Immature natural killer cell (primary cell): ENCODE measurements around the gene DENND10. TPM values are rescaled to one million over a fixed set of nuclear protein-coding genes. Genes with fewer than 3 reads are reported as not detected.
"Not testable (repeated sequence)": the region's sequence is repeated elsewhere in the genome, so short reads cannot be mapped to it uniquely, and the experiment has no call there.

Experiments used
- DNase-seq, 3 donors: peaks; one replicate each; pipeline ENCODE4 v3.0.0; 2022; ENCODE audit warnings: mixed read lengths in 1 of 3
- H3K27ac Mint-ChIP-seq, 6 donors: one replicate each; pipeline ENCODE4 v1.8.0; 2020; ENCODE audit warnings: mixed read lengths in 6 of 6, mild to moderate bottlenecking in 5 of 6, inconsistent platforms in 4 of 6, moderate library complexity in 3 of 6
- H3K27me3 Mint-ChIP-seq, 3 donors: one replicate each; pipeline ENCODE4 v1.8.0; 2020 to 2021; ENCODE audit warnings: low read depth in 3 of 3, mild to moderate bottlenecking in 3 of 3, mixed read lengths in 3 of 3, moderate library complexity in 3 of 3, inconsistent platforms in 1 of 3
- H3K36me3 Mint-ChIP-seq, 3 donors: one replicate each; pipeline ENCODE4 v1.8.0; 2020; ENCODE audit warnings: mixed read lengths in 3 of 3, inconsistent platforms in 2 of 3, mild to moderate bottlenecking in 2 of 3
- H3K4me1 Mint-ChIP-seq, 2 donors: one replicate each; pipeline ENCODE4 v1.8.0; 2020; ENCODE audit warnings: inconsistent platforms in 2 of 2, mild to moderate bottlenecking in 2 of 2, mixed read lengths in 2 of 2, moderate library complexity in 1 of 2
- H3K4me3 Mint-ChIP-seq, 5 donors: one replicate each; pipeline ENCODE4 v1.8.0; 2020; ENCODE audit warnings: mild to moderate bottlenecking in 5 of 5, mixed read lengths in 5 of 5, inconsistent platforms in 3 of 5, moderate library complexity in 3 of 5
- H3K9me3 Mint-ChIP-seq, 6 donors: one replicate each; pipeline ENCODE4 v1.8.0; 2020; ENCODE audit warnings: mild to moderate bottlenecking in 6 of 6, mixed read lengths in 6 of 6, inconsistent platforms in 4 of 6, moderate library complexity in 3 of 6
- polyA plus RNA-seq, 3 donors: library from polyadenylated mRNA; unstranded; fragments of 300-500 nt; fragmentation: Illumina TruSeq; gene quantifications; one replicate each; pipeline ENCODE4 v1.2.3, GENCODE V29; 2021

The DENND10 gene
- polyA plus RNA-seq, 3 donors from 2014 or later = 26.2 to 37.4 (median 36.9) TPM

DNA sequence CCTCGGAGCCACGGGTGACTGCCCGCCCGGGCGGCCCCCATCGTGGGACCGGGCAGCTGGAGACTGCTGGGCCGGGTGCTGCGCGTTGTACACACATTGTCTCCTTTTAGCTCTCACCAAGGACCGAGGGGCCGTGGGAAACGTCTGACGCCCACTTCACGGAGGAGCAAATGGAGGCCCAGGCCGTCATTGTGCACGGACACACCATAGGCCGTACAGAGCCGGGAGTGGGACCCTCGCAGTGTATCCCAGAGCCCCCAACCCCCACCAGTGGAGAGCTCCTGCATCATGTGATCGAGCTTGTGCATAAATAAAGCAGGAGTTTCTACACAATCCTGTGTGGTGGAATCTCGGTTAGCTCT, 722 bp downstream of the DENND10 start:
- DNase-seq = no peak
- Mint-ChIP-seq H3K27ac (peak overlapping the region in 4 of 6 donors; percentile 16 to 78 (median 76)), H3K9me3 (no peaks in the 10 kb centered on the region), H3K4me3 (peak overlapping the region; percentile 64 to 83 (median 75)), H3K36me3 (peaks cover 0 to 6% (median 4%) of the 10 kb centered on the region in 3 donors), H3K27me3 (peaks cover 0 to 4% (median 3%) of the 10 kb centered on the region in 3 donors), H3K4me1 (peaks cover 24 to 31% of the 10 kb centered on the region in 2 donors)

DNA sequence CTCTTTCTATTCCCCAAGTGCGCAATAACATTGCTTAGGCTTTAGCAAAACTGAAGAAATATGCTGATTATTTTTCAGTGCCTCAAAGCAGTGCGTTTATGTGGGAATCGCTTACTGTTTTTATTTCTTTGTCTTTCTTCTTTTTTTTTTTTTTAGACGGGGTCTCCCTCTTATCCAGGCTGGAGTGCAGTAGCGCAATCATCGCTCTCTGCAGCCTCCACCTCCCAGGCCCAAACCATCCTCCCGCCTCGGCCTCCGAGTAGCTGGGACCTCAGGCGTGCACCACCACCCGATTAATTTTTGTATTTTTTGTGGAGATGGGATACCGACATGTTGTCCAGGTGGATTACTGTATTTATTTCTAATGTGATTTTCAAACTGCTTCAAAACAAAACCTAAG, 1.2 kb downstream of the DENND10 start:
- DNase-seq = no peak
- H3K4me1 Mint-ChIP-seq = peaks cover 23 to 31% of the 10 kb centered on the region in 2 donors
- peaks cover 0 to 4% (median 3%) of the 10 kb centered on the region in 3 donors for H3K27me3 Mint-ChIP-seq
- H3K4me3 Mint-ChIP-seq = peak overlapping the region; percentile 64 to 83 (median 75)
- H3K27ac Mint-ChIP-seq = peak overlapping the region in 5 of 6 donors; percentile 27 to 77 (median 55)
- no peaks in the 10 kb centered on the region for H3K9me3 Mint-ChIP-seq
- H3K36me3 Mint-ChIP-seq = peaks cover 0 to 8% (median 6%) of the 10 kb centered on the region in 3 donors

DNA sequence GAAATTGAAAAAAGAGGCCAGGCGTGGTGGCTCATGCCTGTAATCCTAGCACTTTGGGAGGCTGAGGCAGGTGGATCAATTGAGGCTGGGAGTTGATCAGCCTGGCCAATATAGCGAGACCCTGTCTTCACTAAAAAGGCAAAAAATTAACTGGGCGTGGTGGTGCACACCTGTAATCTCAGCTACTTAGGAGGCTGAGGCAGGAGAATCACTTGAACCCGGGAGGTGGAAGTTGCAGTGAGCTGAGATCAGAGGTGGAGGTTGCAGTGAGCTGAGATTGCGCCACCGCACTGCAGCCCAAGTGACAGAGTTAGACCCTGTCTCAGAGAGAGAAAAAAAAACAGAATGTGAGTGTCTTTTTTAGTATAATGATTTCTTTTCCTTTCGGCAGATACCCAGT, 2.0 kb downstream of the DENND10 start:
- not testable (repeated sequence) for H3K36me3 Mint-ChIP-seq, DNase-seq, H3K27me3 Mint-ChIP-seq, H3K9me3 Mint-ChIP-seq
- Mint-ChIP-seq H3K27ac (peak overlapping the region in 2 of 6 donors; percentile 27 to 77), H3K4me1 (peaks cover 16 to 23% of the 10 kb centered on the region in 2 donors), H3K4me3 (peak overlapping the region; percentile 9 to 83 (median 24))

DNA sequence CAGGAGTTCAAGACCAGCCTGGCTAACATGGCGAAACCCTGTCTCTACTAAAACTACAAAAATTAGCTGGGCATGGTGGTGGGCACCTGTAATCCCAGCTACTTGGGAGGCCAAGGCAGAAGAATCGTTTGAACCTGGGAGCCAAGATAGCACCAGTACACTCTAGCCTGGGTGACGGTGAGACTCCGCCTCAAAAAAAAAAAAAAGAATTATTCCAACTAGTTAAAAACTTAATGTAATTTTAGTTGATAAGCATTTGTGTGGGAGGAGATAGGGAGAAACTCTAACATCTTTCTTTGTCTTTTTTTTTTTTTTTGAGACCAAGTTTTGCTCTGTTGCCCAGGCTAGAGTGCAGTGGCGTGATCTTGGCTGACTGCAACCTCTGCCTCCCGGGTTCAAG, 3.2 kb downstream of the DENND10 start:
- peaks cover 12 to 14% of the 10 kb centered on the region in 2 donors for H3K4me1 Mint-ChIP-seq
- H3K4me3 Mint-ChIP-seq, H3K27me3 Mint-ChIP-seq, DNase-seq, H3K9me3 Mint-ChIP-seq, H3K27ac Mint-ChIP-seq: not testable (repeated sequence)
- peaks cover 5 to 12% (median 9%) of the 10 kb centered on the region in 3 donors for H3K36me3 Mint-ChIP-seq

DNA sequence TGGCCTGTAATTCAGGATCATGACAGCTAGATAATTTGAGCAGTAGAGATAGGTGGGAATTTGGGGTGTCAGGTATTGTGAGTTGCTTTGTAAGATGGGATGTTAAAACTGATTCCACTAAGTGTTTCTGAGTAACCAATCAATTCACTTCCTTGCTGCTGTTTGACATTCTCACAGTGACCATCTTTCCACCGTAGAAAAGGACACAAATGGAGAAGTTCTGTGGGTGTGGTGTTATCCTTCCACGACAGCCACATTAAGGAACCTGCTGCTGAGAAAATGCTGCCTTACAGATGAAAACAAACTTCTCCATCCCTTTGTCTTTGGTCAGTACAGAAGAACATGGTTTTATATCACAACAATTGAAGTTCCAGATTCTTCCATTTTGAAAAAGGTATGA, 3.9 kb downstream of the DENND10 start:
- Mint-ChIP-seq H3K36me3 (peaks cover 7 to 13% (median 9%) of the 10 kb centered on the region in 3 donors), H3K4me1 (peaks cover 12 to 14% of the 10 kb centered on the region in 2 donors)
- DNase-seq, H3K9me3 Mint-ChIP-seq, H3K27ac Mint-ChIP-seq, H3K27me3 Mint-ChIP-seq, H3K4me3 Mint-ChIP-seq: not testable (repeated sequence)

DNA sequence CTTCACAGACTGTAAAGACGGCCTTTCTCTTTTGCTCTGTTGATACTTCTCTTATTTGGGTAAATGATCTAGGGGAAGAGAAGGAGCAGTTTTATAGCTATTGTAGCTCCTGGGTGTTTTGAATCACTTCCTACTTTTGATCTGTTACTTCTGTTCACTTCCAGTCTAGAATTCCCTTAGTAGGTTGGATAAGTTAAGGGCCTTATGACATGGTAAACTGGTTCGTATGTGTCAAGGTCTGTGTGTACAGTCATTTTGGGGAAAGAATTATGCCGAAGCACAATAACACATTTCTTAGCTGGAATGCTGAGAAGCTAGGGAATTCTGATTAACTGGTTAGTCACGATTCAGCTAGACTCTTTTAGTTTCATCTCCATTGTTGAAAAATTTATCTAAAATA, 8.1 kb downstream of the DENND10 start:
- Mint-ChIP-seq H3K9me3 (no peaks in the 10 kb centered on the region), H3K27ac (no peak overlapping the region), H3K27me3 (no peaks in the 10 kb centered on the region), H3K4me3 (no peak overlapping the region), H3K4me1 (no peaks in the 10 kb centered on the region), H3K36me3 (peaks cover 9 to 26% (median 14%) of the 10 kb centered on the region in 3 donors)
- no peak for DNase-seq

DNA sequence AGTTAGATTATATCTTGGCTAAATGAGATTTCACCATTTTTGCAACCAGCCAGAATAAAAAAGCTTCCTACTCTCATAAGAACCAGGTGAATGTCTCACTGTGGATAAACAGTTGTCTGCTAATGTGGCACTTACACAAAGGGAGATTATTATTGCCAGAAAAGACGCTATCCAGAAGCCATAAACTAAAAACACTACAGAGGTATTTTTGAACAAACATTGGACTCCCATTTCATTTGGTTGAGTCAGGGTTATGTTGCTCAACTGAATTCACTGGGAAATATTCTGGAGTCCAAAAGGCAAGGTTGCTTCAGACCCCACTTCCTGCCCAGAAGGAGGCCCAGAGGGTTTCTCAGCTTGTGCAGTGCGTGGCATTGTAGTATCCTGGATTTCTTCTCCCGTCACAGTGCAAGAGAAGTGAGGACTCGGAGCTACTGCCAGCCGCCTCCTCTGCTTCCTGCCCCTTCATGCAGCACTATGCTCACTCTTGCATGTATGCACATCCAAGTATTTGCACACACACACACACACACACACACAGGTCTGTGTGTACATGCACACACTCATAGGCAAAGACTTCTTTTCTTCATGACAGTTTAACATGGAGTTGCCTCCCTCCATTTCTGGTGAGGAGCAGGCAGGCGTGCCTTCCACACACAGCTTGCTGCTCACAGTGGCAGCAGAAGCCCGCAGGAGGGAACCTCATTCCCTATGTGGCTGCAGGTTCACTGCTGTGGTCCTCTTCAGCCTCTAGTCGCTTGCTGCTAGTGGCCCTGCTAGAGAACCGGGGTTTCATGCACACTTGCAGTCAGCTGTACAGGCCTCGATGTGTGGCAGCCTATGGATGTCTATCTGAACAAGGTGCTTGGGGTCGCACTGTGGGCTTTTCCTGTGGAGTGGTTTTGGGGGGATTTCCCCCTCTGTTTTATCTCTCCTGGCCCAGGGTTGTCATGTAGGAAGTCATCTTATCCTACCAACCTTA, 10.1 kb downstream of the DENND10 start:
- peak overlapping the region in 1 of 6 donors; percentile 51 for H3K27ac Mint-ChIP-seq
- H3K4me1 Mint-ChIP-seq = no peaks in the 10 kb centered on the region
- H3K4me3 Mint-ChIP-seq = no peak overlapping the region
- H3K36me3 Mint-ChIP-seq = peaks cover 14 to 24% (median 14%) of the 10 kb centered on the region in 3 donors
- no peak for DNase-seq
- no peaks in the 10 kb centered on the region for H3K9me3 Mint-ChIP-seq
- H3K27me3 Mint-ChIP-seq = no peaks in the 10 kb centered on the region

DNA sequence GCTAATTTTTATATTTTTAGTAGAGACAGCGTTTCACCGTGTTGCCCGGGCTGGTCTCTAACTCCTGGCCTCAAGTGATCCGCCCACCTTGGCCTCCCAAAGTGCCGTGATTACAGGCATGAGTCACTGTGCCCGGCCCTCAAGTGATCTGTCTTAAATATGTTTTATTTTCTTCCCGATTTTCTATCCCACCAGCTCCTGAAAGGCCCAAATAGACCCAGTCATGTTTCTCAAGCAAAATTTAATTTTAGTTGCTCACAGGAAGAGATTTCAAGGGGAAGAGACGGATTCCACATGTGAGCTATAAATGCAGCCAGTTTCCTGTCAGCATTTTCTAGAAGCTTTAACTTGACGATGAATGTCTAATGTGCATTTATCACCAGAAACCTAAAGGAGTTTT, 12.0 kb downstream of the DENND10 start:
- H3K27ac Mint-ChIP-seq = no peak overlapping the region
- DNase-seq = no peak
- H3K4me3 Mint-ChIP-seq = no peak overlapping the region
- H3K27me3 Mint-ChIP-seq = no peaks in the 10 kb centered on the region
- no peaks in the 10 kb centered on the region for H3K9me3 Mint-ChIP-seq
- peaks cover 13 to 16% of the 10 kb centered on the region in 2 donors for H3K4me1 Mint-ChIP-seq
- H3K36me3 Mint-ChIP-seq = peaks cover 7 to 20% (median 14%) of the 10 kb centered on the region in 3 donors

DNA sequence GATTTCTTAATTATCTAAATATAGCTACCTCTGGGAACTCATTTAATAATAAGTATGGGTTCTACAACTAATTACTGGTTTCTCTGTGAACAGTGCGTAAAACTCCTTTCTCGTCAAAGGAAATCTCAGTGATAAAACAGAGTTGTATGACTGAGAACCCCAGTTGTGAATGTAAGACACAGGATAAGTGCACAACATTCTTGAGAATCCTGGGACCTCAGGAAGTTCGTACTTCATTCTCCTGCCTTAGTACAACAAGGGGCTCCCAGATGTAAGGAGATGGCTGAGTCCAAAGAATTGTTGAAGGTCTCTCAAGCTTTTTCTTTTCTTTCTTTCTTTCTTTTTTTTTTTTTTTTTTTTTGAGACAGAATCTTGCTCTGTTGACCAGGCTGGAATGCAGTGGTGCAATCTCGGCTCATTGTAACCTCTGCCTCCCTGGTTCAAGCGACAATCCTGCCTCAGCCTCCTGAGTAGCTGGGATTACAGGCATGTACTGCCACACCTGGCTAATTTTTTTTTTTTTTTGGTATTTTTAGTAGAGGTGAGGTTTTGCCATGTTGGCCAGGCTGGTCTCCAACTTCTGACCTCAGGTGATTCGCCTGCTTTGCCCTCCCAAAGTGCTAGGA, 12.5 kb downstream of the DENND10 start:
- no peak for DNase-seq
- Mint-ChIP-seq H3K4me3 (no peak overlapping the region), H3K27ac (no peak overlapping the region), H3K36me3 (peaks cover 7 to 20% (median 14%) of the 10 kb centered on the region in 3 donors), H3K27me3 (no peaks in the 10 kb centered on the region), H3K4me1 (peaks cover 13 to 17% of the 10 kb centered on the region in 2 donors), H3K9me3 (no peaks in the 10 kb centered on the region)

DNA sequence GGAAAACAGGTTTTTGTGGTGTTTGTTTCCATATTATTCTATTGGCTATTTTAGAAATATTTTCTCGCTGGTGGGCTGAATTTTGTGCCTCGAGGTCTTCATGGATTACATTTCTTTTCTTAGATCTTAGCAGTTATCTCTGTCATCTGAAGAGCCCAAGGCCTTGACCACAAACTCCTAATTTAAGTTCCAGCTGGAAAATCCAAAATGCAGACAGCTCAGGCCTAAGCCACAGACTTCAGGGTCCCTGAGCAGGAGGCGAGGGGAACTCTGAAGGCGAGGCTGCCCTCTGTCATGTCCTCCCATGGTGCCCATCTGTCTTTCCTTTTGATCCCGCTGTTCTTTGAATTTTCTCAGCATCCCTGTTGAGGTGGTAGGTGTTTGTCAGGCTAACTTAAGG, 14.3 kb downstream of the DENND10 start:
- no peak for DNase-seq
- Mint-ChIP-seq H3K27me3 (no peaks in the 10 kb centered on the region), H3K4me3 (no peak overlapping the region), H3K9me3 (no peaks in the 10 kb centered on the region), H3K27ac (no peak overlapping the region), H3K4me1 (peaks cover 17 to 23% of the 10 kb centered on the region in 2 donors), H3K36me3 (peaks cover 12 to 23% (median 12%) of the 10 kb centered on the region in 3 donors)

DNA sequence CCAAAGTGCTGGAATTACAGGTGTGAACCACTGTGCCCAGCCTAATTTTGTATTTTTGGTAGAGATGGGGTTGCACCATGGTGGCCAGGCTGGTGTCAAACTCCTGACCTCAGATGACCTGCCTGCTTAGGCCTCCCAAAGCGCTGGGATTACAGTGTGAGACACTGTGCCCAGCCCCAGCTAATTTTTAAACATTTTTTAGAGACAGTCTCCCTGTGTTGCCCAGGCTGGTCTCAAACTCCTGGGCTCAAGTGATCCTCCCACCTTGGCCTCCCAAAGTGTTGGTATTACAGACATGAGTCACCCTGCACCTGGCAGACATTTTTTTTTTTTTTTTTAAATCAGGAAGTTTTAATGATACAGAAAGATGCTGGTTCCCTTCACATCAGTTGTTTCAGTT, 15.5 kb downstream of the DENND10 start:
- Mint-ChIP-seq H3K4me3 (peak overlapping the region in 2 of 5 donors; percentile 5 to 29), H3K36me3 (peaks cover 8 to 16% (median 12%) of the 10 kb centered on the region in 3 donors), H3K27ac (peak overlapping the region in 4 of 6 donors; percentile 16 to 85 (median 63)), H3K27me3 (no peaks in the 10 kb centered on the region), H3K9me3 (no peaks in the 10 kb centered on the region), H3K4me1 (peaks cover 17 to 23% of the 10 kb centered on the region in 2 donors)
- no peak for DNase-seq

DNA sequence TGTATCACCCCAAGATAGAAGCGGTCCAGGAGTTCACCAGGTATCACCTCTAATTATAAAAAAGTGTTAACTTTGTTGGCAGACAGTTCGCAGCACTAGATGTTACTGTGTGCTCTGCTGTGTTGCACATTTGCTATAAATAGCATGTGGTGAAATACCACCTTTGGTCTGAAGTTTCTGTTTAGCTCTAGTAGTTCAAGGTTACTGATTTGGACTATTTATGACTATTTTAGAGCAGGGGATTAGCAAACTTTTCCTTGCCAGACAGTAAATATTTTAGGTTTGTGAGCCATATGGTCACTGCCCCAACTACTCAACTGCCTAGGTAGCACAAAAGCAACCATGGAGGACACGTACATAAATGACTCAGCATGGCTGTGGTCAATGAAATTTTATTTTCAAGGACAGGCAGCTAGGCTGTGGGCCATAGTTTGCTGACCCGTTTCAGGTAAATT, 16.5 kb downstream of the DENND10 start:
- H3K27me3 Mint-ChIP-seq = no peaks in the 10 kb centered on the region

DNA sequence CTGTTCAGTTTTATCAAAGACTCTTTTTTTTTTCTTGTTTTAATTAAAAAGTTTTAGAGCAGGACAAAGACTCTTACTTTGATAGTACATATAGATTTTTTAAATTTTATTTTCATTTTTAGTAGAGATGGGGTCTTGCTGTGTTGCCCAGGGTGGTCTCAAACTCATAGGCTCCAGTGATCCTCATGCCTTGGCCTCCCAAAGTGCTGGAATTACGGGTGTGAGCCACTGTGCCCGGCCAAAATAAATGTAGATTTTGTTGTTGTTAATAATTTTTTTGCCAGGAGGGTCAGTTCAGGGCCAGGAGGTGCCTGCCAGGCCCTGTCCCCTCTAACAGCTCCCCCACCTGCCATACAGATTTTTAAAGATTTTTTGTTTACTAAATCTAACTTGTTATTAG, 17.0 kb downstream of the DENND10 start:
- H3K27ac Mint-ChIP-seq = peak overlapping the region in 5 of 6 donors; percentile 60 to 85 (median 82)
- peaks cover 6 to 17% (median 14%) of the 10 kb centered on the region in 3 donors for H3K36me3 Mint-ChIP-seq
- H3K27me3 Mint-ChIP-seq = no peaks in the 10 kb centered on the region
- no peak for DNase-seq
- peak overlapping the region in 3 of 5 donors; percentile 45 to 72 (median 65) for H3K4me3 Mint-ChIP-seq
- no peaks in the 10 kb centered on the region for H3K9me3 Mint-ChIP-seq
- H3K4me1 Mint-ChIP-seq = peaks cover 17 to 23% of the 10 kb centered on the region in 2 donors

More for the DNA sequence above, 16.5 kb downstream of the DENND10 start:
- Mint-ChIP-seq H3K36me3 (peaks cover 4 to 16% (median 12%) of the 10 kb centered on the region in 3 donors), H3K4me3 (peak overlapping the region; percentile 45 to 72 (median 57)), H3K4me1 (peaks cover 17 to 23% of the 10 kb centered on the region in 2 donors), H3K9me3 (no peaks in the 10 kb centered on the region), H3K27ac (peak overlapping the region; percentile 60 to 85 (median 81))
- DNase-seq = peak; percentile 65 to 75 (median 69)
